Neural cell (in vitro differentiated cells): ENCODE results near the gene KIFC3. TPM values are rescaled to one million over a fixed set of nuclear protein-coding genes. Genes with fewer than 3 reads are reported as not detected.

Experiments
- H2AFZ ChIP-seq: fragments of 200-600, 300-800 bp; sonication (generic), shearing (Covaris generic); 2 replicates; pipeline ENCODE4 v1.6.0; 2014; ENCODE audit warnings: low read depth, mild to moderate bottlenecking, antibody characterized with exemption, low read length, moderate library complexity
- H3F3A ChIP-seq: fragments of 200-600 bp; shearing (Covaris generic); 2 replicates; pipeline ENCODE4 v1.6.1; 2016; ENCODE audit warnings: mild to moderate bottlenecking, moderate library complexity, mixed read lengths, antibody characterized with exemption, low read length; ENCODE audit not compliant: insufficient read depth, poor library complexity, severe bottlenecking
- H3K27ac ChIP-seq: fragments of 200-600, 300-800 bp; sonication (generic), shearing (Covaris generic); 2 replicates; pipeline ENCODE4 v1.5.1; 2014; ENCODE audit warnings: mild to moderate bottlenecking, low read length, moderate library complexity
- H3K27me3 ChIP-seq: fragments of 300-800, 200-600 bp; sonication (generic), shearing (Covaris generic); 2 replicates; pipeline ENCODE4 v1.6.0; 2014; ENCODE audit warnings: mild to moderate bottlenecking, low read depth, low read length, moderate library complexity; ENCODE audit not compliant: insufficient read depth
- H3K36me3 ChIP-seq: fragments of 300-800, 200-600 bp; sonication (generic), shearing (Covaris generic); 2 replicates; pipeline ENCODE4 v1.5.1; 2014; ENCODE audit warnings: mild to moderate bottlenecking, antibody characterized with exemption, low read length, moderate library complexity; ENCODE audit not compliant: insufficient read depth
- H3K4me2 ChIP-seq: fragments of 300-800, 200-600 bp; sonication (generic), shearing (Covaris generic); 2 replicates; pipeline ENCODE4 v1.6.0; 2014; ENCODE audit warnings: mild to moderate bottlenecking, low read length
- H3K4me3 ChIP-seq: fragments of 300-800, 200-600 bp; sonication (generic), shearing (Covaris generic); 2 replicates; pipeline ENCODE4 v1.5.1; 2014; ENCODE audit warnings: mild to moderate bottlenecking, low read length, moderate library complexity
- H3K79me2 ChIP-seq: fragments of 200-600 bp; shearing (Covaris generic); replicated peaks from 2 replicates; pipeline ENCODE4 v1.6.0; 2014; ENCODE audit warnings: mild to moderate bottlenecking, low read length, moderate library complexity; ENCODE audit not compliant: insufficient read depth
- H3K9ac ChIP-seq: fragments of 300-800, 200-600 bp; sonication (generic), shearing (Covaris generic); 2 replicates; pipeline ENCODE4 v1.6.1; 2016; ENCODE audit warnings: mild to moderate bottlenecking, low read length, mixed read lengths
- H3K9me2 ChIP-seq: fragments of 200-600 bp; shearing (Covaris generic); 2 replicates; pipeline ENCODE4 v1.6.1; 2016; ENCODE audit warnings: mild to moderate bottlenecking, low read length, mixed read lengths; ENCODE audit not compliant: insufficient read depth
- H3K9me3 ChIP-seq: fragments of 200-600, 300-800 bp; sonication (generic), shearing (Covaris generic); 2 replicates; pipeline ENCODE4 v1.6.1; 2016; ENCODE audit warnings: mild to moderate bottlenecking, mixed run types, low read length, moderate library complexity, mixed read lengths
- H4K20me1 ChIP-seq: fragments of 200-600 bp; shearing (Covaris generic); 2 replicates; pipeline ENCODE4 v1.6.1; 2016; ENCODE audit warnings: mild to moderate bottlenecking, mixed run types; ENCODE audit not compliant: insufficient read depth
- EP300 ChIP-seq: fragments of 450-650 bp; conservative IDR thresholded peaks from 2 replicates; pipeline ENCODE4 v1.6.1; 2014; ENCODE audit warnings: antibody characterized with exemption, mild to moderate bottlenecking, moderate library complexity; ENCODE audit not compliant: poor library complexity, severe bottlenecking
- EZH2 ChIP-seq: fragments of 200-600, 300-800 bp; shearing (Covaris generic), sonication (generic); IDR thresholded peaks from 2 replicates; pipeline ENCODE4 v1.6.1; 2014; ENCODE audit warnings: antibody characterized with exemption, low read length, borderline replicate concordance, mild to moderate bottlenecking; ENCODE audit not compliant: insufficient read depth, poor library complexity, severe bottlenecking
- MXI1 ChIP-seq: fragments of 450-650 bp; conservative IDR thresholded peaks from 2 replicates; pipeline ENCODE4 v1.6.1; 2014; ENCODE audit warnings: antibody characterized with exemption, mild to moderate bottlenecking; ENCODE audit not compliant: poor library complexity, severe bottlenecking
- POLR2AphosphoS5 ChIP-seq: IDR thresholded peaks from 2 replicates; pipeline ENCODE4 v1.6.1; 2012
- RAD21 ChIP-seq: fragments of 450-650 bp; conservative IDR thresholded peaks from 2 replicates; pipeline ENCODE4 v1.6.1; 2014; ENCODE audit warnings: antibody characterized with exemption, mild to moderate bottlenecking, moderate library complexity
- REST ChIP-seq: IDR thresholded peaks from 2 replicates; pipeline ENCODE4 v1.6.1; 2012; ENCODE audit warnings: borderline replicate concordance
- SMC3 ChIP-seq: fragments of 450-650 bp; conservative IDR thresholded peaks from 2 replicates; pipeline ENCODE4 v1.6.1; 2014; ENCODE audit warnings: antibody characterized with exemption, mild to moderate bottlenecking, moderate library complexity; ENCODE audit not compliant: poor library complexity
- TAF1 ChIP-seq: IDR thresholded peaks from 2 replicates; pipeline ENCODE4 v1.6.1; 2012; ENCODE audit warnings: low read depth
- polyA plus RNA-seq: library from polyadenylated mRNA; depleted of rRNA; stranded (reverse); fragments of >200 nt; gene quantifications from 2 replicates; pipeline ENCODE4 v1.2.3, GENCODE V29; 2014
- TF ChIP-seq, protein P1 (sequence below): fragments of 450-650 bp; IDR thresholded peaks from 2 replicates; pipeline ENCODE4 v1.5.1; 2014; ENCODE audit warnings: antibody characterized with exemption, mild to moderate bottlenecking, moderate library complexity; ENCODE audit not compliant: poor library complexity, severe bottlenecking

Gene KIFC3
- polyA plus RNA-seq, 1 donor from 2014 or later: 29.7 TPM

DNA sequence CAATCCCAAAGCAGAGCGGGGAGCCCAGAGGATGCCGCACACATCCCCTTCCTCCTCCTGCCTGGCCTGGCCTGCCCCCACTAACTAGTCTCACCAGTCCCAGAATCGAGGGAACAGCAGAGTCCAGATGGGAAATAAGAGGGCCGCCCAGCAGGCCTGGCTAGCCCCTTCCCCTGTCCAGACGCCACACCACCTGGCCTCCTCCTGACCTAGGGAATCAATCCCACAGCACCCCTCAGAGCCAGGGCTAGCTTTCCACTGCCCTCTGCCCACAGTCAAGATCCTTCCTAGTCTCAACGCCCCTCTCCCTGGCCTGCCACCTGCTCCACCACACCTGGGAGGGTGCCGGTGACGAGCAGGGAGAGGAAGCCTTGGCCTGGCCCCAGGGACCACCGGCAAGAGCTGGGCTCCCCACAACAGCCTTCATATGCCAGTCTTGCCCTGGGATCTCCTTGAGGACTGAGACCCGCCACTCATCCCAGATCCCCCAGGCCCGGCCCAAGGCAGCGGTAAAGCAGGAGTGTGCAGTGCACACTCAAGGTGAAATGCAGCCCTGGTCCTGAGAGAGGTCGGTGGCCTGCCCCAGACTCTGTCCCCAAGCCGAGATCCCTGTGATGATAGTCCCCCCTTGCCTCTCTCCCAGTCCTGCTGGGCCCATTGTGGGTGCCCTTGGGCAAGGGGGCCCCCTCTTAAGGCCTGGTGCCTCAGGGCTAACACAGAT lies 38.8 kb downstream of the KIFC3 start:
- Histone ChIP-seq H4K20me1 (no peaks in the 10 kb centered on the region), H3K9me2 (no peaks in the 10 kb centered on the region), H2AFZ (no peak overlapping the region), H3K27ac (no peak overlapping the region), H3K79me2 (no peaks in the 10 kb centered on the region), H3K4me2 (no peak overlapping the region), H3K36me3 (no peaks in the 10 kb centered on the region), H3F3A (no peaks in the 10 kb centered on the region), H3K27me3 (no peaks in the 10 kb centered on the region), H3K4me3 (no peak overlapping the region), H3K9me3 (no peaks in the 10 kb centered on the region), H3K9ac (no peak overlapping the region)
- TF ChIP-seq, protein P1, sequence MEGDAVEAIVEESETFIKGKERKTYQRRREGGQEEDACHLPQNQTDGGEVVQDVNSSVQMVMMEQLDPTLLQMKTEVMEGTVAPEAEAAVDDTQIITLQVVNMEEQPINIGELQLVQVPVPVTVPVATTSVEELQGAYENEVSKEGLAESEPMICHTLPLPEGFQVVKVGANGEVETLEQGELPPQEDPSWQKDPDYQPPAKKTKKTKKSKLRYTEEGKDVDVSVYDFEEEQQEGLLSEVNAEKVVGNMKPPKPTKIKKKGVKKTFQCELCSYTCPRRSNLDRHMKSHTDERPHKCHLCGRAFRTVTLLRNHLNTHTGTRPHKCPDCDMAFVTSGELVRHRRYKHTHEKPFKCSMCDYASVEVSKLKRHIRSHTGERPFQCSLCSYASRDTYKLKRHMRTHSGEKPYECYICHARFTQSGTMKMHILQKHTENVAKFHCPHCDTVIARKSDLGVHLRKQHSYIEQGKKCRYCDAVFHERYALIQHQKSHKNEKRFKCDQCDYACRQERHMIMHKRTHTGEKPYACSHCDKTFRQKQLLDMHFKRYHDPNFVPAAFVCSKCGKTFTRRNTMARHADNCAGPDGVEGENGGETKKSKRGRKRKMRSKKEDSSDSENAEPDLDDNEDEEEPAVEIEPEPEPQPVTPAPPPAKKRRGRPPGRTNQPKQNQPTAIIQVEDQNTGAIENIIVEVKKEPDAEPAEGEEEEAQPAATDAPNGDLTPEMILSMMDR: no peak
- TF ChIP-seq MXI1: no peak
- no peak for TF ChIP-seq POLR2AphosphoS5
- TF ChIP-seq TAF1: no peak
- no peak for TF ChIP-seq RAD21
- no peak for TF ChIP-seq EZH2
- TF ChIP-seq SMC3: no peak
- no peak for TF ChIP-seq EP300
- TF ChIP-seq REST: no peak

- Histone ChIP-seq H3K27me3 (no peaks in the 10 kb centered on the region), H3K27ac (no peak overlapping the region), H3K4me2 (no peak overlapping the region), H3K9me2 (no peaks in the 10 kb centered on the region), H3K4me3 (no peak overlapping the region), H3K9ac (no peak overlapping the region), H4K20me1 (no peaks in the 10 kb centered on the region), H3K36me3 (no peaks in the 10 kb centered on the region), H2AFZ (no peak overlapping the region), H3F3A (no peaks in the 10 kb centered on the region), H3K9me3 (no peaks in the 10 kb centered on the region), H3K79me2 (no peaks in the 10 kb centered on the region)
- no peak for TF ChIP-seq EZH2
- no peak for TF ChIP-seq POLR2AphosphoS5
- no peak for TF ChIP-seq TAF1
- no peak for TF ChIP-seq REST
- no peak for TF ChIP-seq RAD21
Observed at GRCh38 chr16:57762365-57763040, 39.8 kb downstream of the KIFC3 start.
